K562 (cell line): Measurements from ENCODE around the gene TM7SF3. TPM values are rescaled to one million over a fixed set of nuclear protein-coding genes. Genes with fewer than 3 reads are reported as not detected.

ENCODE experiments used
- ADNP ChIP-seq: fragments of 200-800 bp; sonication (Bioruptor generic); IDR thresholded peaks from 2 replicates; pipeline ENCODE4 v1.6.1; 2016; ENCODE audit warnings: missing genetic modification characterization, missing compliant biosample characterization
- DIDO1 ChIP-seq: fragments of 450-650 bp; IDR thresholded peaks from 2 replicates; pipeline ENCODE4 v1.6.1; 2016; ENCODE audit warnings: low read depth, missing biosample characterization, missing genetic modification characterization
- FOXM1 ChIP-seq, 2 experiments: fragments of 450-650 bp in 1 of 2; sonication (generic) in 1 of 2; formaldehyde crosslinking in 1 of 2; IDR thresholded peaks; 2 replicates each; pipeline versions ENCODE4 v1.6.1 to v1.9.0; 2017 to 2022; ENCODE audit warnings: low read depth in 2 of 2, mild to moderate bottlenecking in 2 of 2, missing genetic modification reagents in 1 of 2, moderate library complexity in 1 of 2
- IFI16 ChIP-seq: fragments of 250-450 bp; sonication (Bioruptor Pico); IDR thresholded peaks from 2 replicates; pipeline ENCODE4 v2.1.2; 2022; ENCODE audit warnings: mild to moderate bottlenecking, inconsistent platforms
- MGA ChIP-seq: fragments of 450-650 bp; IDR thresholded peaks from 2 replicates; pipeline ENCODE4 v1.6.1; 2016; ENCODE audit warnings: mild to moderate bottlenecking, moderate library complexity
- SETDB1 ChIP-seq: IDR thresholded peaks from one replicate; pipeline ENCODE4 v1.6.1; 2012; ENCODE audit warnings: low read length, control low read depth, inconsistent platforms
- THAP12 ChIP-seq: fragments of 250-450 bp; sonication (Bioruptor Pico); IDR thresholded peaks from 2 replicates; pipeline ENCODE4 v1.9.0; 2021; ENCODE audit warnings: mild to moderate bottlenecking, inconsistent platforms
- YY1 ChIP-seq, 3 experiments: IDR thresholded peaks; 2 replicates each; pipeline ENCODE4 v1.6.1; 2011; ENCODE audit warnings: low read length in 2 of 3, mild to moderate bottlenecking in 2 of 3, moderate library complexity in 2 of 3, borderline replicate concordance in 1 of 3, control low read depth in 1 of 3, low read depth in 1 of 3; ENCODE audit not compliant: insufficient read depth in 3 of 3, insufficient replicate concordance in 2 of 3, control insufficient read depth in 1 of 3, insufficient read length in 1 of 3; ENCODE audit errors: extremely low read depth in 1 of 3
- ZBTB26 ChIP-seq: fragments of 450-650 bp; formaldehyde crosslinking; IDR thresholded peaks from 2 replicates; pipeline ENCODE4 v1.4.0; 2022; ENCODE audit warnings: missing genetic modification characterization
- ZNF232 ChIP-seq: sonication (generic); formaldehyde crosslinking; IDR thresholded peaks from 2 replicates; pipeline ENCODE4 v1.8.0; 2022; ENCODE audit warnings: mild to moderate bottlenecking, missing genetic modification reagents
- ZNF57 ChIP-seq: fragments of 450-650 bp; formaldehyde crosslinking; IDR thresholded peaks from 2 replicates; pipeline ENCODE4 v1.4.0; 2020; ENCODE audit warnings: mild to moderate bottlenecking, moderate library complexity
- polyA plus RNA-seq, 8 experiments: library from polyadenylated mRNA; depleted of rRNA in 4 of 8; stranded (reverse) in 5 of 8; unstranded in 3 of 8; fragments of >200 nt; fragmentation: Nextera tagmentation in 2 of 8; fragmentation: Illumina TruSeq in 1 of 8; extraction: Ambion mirVana in 2 of 8; extraction: Trizol in 1 of 8; gene quantifications; 2 replicates each; pipeline versions ENCODE4 v1.2.1 to v1.2.3, GENCODE V29; 2011 to 2014; ENCODE audit warnings: inconsistent platforms in 1 of 8, missing spikeins in 1 of 8
- total RNA-seq, 7 experiments: library from RNA; depleted of rRNA in 6 of 7; stranded (reverse); fragments of >200 nt in 6 of 7; fragmentation: Illumina TruSeq in 2 of 7; extraction: Trizol in 2 of 7; gene quantifications; 2 replicates each; pipeline versions ENCODE4 v1.2.1 to v1.2.3, GENCODE V29; 2011 to 2021; ENCODE audit warnings: low replicate concordance in 1 of 7

TM7SF3 gene
- total and polyA plus RNA-seq, 9 of the 15 experiments (the other 6 are each of a cell fraction or from before 2014, with no cell fraction given): 9.3 to 90.4 (median 24.8) TPM

- TF ChIP-seq MGA (no peak; the same call in 1 of the 2 replicates), YY1 (IDR thresholded peaks at IDR 0.05; ENCODE audit: borderline replicate concordance in 1 of 3, control insufficient read depth in 1 of 3, extremely low read depth in 1 of 3, insufficient read depth in 3 of 3, insufficient read length in 1 of 3, insufficient replicate concordance in 2 of 3, low read depth in 1 of 3, low read length in 2 of 3) (peak in 2 of 3 experiments; percentile 38 to 54), FOXM1 (IDR thresholded peaks at IDR 0.05; ENCODE audit: low read depth) (no peak), FOXM1 (CRISPR knock-in tag; IDR thresholded peaks at IDR 0.05; ENCODE audit: low read depth) (no peak), DIDO1 (tag) (no peak), ZBTB26 (no peak), SETDB1 (no peak), ZNF57 (no peak), THAP12 (CRISPR knock-in tag) (no peak), ADNP (tag) (no peak), IFI16 (CRISPR knock-in tag) (no peak), ZNF232 (no peak)
Observed at GRCh38 chr12:27014085-27014858, at the start of gene TM7SF3 (continued).
